Upper lobe of left lung (tissue), 4 donors: ENCODE measurements around the gene PTGDR2.

Experiments used
- POLR2A ChIP-seq, 4 donors: fragments of 450-650 bp; IDR thresholded peaks; one replicate each; pipeline ENCODE4 v1.5.1; 2016 to 2017; ENCODE audit warnings: antibody characterized with exemption in 4 of 4, mild to moderate bottlenecking in 2 of 4
- TF ChIP-seq, protein P1 (sequence below), 6 experiments: fragments of 450-650 bp in 4 of 6; fragments of 200-600 bp in 2 of 6; sonication (generic) in 2 of 6; IDR thresholded peaks; one replicate each; pipeline ENCODE4 v1.5.1; 2016 to 2019; ENCODE audit warnings: antibody characterized with exemption in 6 of 6

DNA sequence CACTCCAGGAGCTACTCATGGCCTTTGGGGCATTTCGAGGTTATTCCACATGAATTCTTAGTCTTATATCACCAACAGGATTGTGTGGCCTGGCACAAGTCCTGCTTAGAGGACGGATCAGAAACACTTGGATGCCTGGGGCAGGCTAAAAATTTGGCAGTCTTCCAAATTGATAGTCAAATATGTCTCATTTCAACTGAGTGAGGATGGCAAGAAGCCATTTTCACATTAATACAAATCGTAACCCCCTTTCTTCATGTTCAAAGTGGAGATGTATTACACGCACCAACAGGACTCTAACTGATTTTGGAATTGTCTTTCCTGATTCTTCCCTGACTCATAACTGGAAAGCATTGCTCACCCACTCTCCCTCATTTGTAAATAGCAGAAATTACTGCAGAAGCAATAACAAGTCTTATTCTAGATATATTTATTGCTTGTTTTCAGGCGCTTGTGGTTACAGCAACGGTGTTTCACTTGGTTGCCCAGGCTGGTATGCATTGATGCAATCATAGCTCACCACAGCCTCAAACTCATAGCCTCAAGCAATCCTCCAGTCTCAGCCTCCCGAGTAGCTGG is 24.2 kb downstream of the PTGDR2 start:
- no peak for TF ChIP-seq POLR2A (IDR thresholded peaks at IDR 0.05)
- TF ChIP-seq, protein P1, sequence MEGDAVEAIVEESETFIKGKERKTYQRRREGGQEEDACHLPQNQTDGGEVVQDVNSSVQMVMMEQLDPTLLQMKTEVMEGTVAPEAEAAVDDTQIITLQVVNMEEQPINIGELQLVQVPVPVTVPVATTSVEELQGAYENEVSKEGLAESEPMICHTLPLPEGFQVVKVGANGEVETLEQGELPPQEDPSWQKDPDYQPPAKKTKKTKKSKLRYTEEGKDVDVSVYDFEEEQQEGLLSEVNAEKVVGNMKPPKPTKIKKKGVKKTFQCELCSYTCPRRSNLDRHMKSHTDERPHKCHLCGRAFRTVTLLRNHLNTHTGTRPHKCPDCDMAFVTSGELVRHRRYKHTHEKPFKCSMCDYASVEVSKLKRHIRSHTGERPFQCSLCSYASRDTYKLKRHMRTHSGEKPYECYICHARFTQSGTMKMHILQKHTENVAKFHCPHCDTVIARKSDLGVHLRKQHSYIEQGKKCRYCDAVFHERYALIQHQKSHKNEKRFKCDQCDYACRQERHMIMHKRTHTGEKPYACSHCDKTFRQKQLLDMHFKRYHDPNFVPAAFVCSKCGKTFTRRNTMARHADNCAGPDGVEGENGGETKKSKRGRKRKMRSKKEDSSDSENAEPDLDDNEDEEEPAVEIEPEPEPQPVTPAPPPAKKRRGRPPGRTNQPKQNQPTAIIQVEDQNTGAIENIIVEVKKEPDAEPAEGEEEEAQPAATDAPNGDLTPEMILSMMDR (IDR thresholded peaks at IDR 0.05) = no peak
